ENCODE data around the gene MSH2.
"Not testable (repeated sequence)": the region's sequence is repeated elsewhere in the genome, so short reads cannot be mapped to it uniquely, and the experiment has no call there.

The MSH2 gene

DNA sequence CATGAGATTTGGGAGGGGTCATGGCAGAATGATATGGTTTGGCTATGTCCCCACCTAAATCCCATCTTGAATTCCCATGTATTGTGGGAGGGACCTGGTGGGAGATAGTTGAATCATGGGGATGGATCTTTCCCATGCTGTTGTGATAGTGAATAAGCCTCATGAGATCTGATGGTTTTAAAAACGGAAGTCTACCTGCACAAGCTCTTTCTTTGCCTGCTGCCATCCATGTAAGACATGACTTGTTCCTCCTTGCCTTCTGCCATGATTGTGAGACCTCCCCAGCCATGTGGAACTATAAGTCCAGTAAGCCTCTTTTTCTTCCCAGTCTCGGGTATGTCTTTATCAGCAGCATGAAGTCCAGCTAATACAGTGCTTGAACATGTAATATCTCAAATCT lies 5.0 kb downstream of the MSH2 start:
- not testable (repeated sequence) for DNase-seq (ENCODE audit: low read depth, low spot score)

GRCh38 chr2:47414682-47415458 lies 11.9 kb downstream of the MSH2 start:
- DNase-seq (ENCODE audit: low read depth, low spot score), result no peak

DNA sequence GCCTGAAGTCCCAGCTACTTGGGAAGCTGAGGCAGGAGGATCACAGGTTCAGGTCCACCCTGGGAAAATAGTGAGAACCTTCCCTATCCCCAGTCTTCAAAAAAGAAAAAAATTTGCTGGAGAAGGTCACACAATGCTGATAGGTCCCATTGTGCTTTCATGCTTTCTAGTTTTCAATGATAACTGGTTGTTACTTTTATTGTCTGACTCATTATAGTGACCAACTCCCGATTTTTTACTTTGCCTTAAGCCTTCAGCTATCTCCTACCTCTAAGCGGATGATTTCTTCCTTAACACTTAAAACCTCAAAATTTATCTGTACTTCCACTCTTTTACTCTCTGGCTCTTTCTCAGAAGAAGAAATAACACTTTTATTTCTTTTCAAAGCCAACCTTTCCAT lies 17.3 kb downstream of the MSH2 start:
- no peak for DNase-seq (ENCODE audit: low read depth, low spot score)

- not testable (repeated sequence) for DNase-seq (ENCODE audit: low read depth, low spot score)
These were observed 17.7 kb downstream of the MSH2 start for GRCh38 chr2:47420683-47421082.

DNA sequence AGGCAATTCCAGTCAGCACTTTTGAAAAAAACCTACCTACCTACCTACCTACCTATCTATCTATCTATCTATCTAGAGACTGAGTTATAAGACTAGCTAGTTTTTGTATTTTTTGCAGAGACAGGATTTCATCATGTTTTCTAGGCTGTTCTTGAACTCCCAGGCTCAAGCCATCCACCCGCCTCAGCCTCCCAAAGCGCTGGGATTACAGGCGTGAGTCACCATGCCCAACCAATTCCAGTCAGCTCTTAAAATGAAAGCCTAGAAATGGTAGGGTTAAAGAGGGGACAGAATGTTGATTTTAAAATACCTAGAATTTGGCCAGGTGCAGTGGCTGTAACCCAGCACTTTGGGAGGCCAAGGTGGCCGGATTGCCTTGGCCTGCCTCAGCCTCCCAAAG lies 19.1 kb downstream of the MSH2 start:
- DNase-seq (ENCODE audit: low read depth, low spot score), result no peak

DNA sequence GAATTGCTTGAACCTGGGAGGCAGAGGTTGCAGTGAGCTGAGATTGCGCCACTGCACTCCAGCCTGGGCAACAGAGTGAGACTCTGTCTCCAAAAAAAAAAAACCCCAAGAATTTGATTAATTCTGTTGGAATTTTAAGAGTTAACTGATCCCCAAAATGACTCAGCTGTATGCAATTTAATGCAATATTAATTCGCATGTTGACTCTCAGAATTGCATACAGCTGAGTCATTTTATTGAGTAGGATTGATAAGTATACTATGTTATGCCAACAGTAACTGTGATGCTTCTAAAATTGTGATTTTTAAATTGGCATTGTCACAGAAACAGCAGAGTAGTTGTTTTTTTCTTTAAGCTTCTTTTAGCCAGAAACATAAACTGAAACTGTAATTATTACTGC lies 19.6 kb downstream of the MSH2 start:
- DNase-seq (ENCODE audit: low read depth, low spot score), result peak; percentile 26

- no peak for DNase-seq (ENCODE audit: low read depth, low spot score)
These were observed 23.8 kb downstream of the MSH2 start for GRCh38 chr2:47426786-47427185.

DNA sequence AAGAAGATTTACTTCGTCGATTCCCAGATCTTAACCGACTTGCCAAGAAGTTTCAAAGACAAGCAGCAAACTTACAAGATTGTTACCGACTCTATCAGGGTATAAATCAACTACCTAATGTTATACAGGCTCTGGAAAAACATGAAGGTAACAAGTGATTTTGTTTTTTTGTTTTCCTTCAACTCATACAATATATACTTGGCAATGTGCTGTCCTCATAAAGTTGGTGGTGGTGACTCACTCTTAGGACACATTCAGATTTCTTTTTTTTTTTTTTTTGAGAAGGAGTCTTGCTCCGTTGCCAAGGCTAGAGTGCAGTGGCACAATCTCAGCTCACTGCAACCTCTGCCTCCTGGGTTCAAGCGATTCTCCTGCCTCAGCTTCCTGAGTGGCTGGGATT lies 26.8 kb downstream of the MSH2 start:
- DNase-seq (ENCODE audit: low read depth, low spot score), result peak; percentile 47

GRCh38 chr2:47433006-47433405 lies 30.1 kb downstream of the MSH2 start:
- not testable (repeated sequence) for DNase-seq (ENCODE audit: low read depth, low spot score)

DNA sequence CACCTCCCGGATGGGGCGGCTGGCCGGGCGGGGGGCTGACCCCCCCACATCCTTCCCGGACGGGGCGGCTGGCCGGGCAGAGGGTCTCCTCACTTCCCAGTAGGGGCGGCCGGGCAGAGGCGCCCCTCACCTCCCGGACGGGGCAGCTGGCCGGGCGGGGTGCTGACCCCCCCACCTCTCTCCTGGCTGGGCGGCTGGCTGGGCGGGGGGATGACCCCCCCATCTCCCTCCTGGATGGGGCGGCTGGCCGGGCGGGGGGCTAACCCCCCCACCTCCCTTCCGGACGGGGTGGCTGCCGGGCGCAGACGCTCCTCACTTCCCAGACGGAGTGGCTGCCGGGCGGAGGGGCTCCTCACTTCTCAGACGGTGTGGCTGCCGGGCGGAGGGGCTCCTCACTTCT lies 30.5 kb downstream of the MSH2 start:
- not testable (repeated sequence) for DNase-seq (ENCODE audit: low read depth, low spot score)

GRCh38 chr2:47437287-47437686 lies 34.3 kb downstream of the MSH2 start:
- DNase-seq (ENCODE audit: low read depth, low spot score), result peak; percentile 38

- no peak for DNase-seq (ENCODE audit: low read depth, low spot score)
These were observed 35.1 kb downstream of the MSH2 start for GRCh38 chr2:47438106-47438505.

DNA sequence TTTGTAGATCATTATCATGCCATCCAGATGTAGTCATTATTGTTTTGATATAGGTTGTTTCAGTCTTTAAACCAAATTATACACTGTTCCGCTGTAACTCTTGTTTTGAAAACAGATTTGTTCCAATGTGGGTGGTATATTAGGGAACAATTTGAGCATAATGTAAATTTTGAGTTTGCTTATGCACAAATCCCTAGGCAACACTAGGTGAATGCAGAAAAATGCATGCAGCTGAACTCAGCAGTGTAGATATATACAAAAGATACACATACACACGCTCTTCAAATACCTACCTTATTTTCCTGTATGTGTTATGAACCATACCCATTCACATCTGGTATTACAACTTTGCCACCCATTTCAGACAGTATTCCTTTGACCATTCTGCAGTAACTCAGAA lies 35.8 kb downstream of the MSH2 start:
- DNase-seq (ENCODE audit: low read depth, low spot score), result no peak

GRCh38 chr2:47451790-47452189 lies 48.8 kb downstream of the MSH2 start:
- no peak for DNase-seq (ENCODE audit: low read depth, low spot score)

DNA sequence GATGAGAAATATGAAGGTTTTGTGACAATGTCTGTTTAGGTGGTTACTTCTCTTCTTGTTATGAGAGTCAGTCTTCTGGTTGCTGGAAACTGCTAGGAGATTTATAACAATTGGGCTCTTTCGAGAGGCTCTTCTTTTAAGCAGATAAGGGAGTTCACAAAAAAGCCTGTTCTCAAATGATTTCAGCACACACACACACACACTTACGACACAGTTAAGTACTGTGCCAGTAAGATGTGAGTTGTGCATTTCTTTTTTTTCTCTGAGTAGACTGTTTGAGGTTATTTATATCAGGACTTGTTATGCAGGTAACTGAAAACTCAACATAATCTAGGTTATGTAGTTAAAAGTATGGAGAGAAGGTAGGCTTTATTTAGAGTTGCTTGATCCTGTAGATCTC lies 49.8 kb downstream of the MSH2 start:
- DNase-seq (ENCODE audit: low read depth, low spot score), result no peak

GRCh38 chr2:47454818-47455217 lies 51.9 kb downstream of the MSH2 start:
- not testable (repeated sequence) for DNase-seq (ENCODE audit: low read depth, low spot score)

- DNase-seq (ENCODE audit: low read depth, low spot score), result no peak
These were observed 52.5 kb downstream of the MSH2 start for GRCh38 chr2:47455411-47455810.

GRCh38 chr2:47456851-47457250 lies 53.9 kb downstream of the MSH2 start:
- no peak for DNase-seq (ENCODE audit: low read depth, low spot score)

- DNase-seq (ENCODE audit: low read depth, low spot score), result no peak
These were observed 54.3 kb downstream of the MSH2 start for GRCh38 chr2:47457268-47457667.

DNA sequence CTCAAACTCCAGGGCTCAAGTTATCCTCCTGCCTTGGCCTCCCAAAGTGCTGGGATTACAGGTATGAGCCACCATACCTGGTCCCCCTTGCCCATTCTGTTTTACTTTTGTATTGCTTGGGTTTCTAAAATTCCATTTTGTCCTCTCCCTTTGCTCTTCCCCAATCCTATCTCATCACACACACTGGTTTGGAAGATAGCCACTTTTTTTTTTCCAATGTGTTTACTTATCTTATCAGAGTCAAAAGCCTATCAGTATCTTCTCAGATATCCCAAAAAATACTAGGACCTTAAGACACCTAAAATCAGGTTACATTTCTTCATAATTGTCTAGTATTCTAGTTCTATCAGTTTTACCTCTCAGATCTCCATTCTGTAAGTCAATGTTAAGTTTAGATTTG lies 56.1 kb downstream of the MSH2 start:
- no peak for DNase-seq (ENCODE audit: low read depth, low spot score)

DNA sequence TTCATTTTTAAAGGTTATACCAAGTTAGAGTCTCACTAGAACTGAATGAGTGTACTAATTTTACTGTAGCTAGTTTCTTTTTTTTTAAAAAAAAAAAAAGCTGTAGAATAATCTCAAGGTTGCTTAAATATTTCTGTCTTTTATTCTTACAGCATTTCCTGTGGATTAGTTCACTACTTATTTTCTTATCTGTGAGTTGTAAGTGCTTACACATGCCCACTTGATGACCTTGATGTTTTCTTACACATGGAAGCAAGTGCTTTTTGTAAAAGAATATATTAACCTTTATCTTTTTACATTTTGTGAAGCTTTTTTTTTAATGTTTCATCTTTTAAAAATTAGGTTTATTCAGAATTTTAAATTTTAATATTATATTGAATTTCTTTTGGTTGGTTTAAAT lies 57.8 kb downstream of the MSH2 start:
- DNase-seq (ENCODE audit: low read depth, low spot score), result no peak

GRCh38 chr2:47471429-47472116 lies 68.6 kb downstream of the MSH2 start:
- DNase-seq (ENCODE audit: low read depth, low spot score), result no peak

- no peak for DNase-seq (ENCODE audit: low read depth, low spot score)
These were observed 76.9 kb downstream of the MSH2 start for GRCh38 chr2:47479863-47480262.

Measured in astrocyte of the hippocampus (primary cell).